GM21619 (cell line): Measurements from ENCODE around the gene FIG4.
"Not testable (repeated sequence)": the region's sequence is repeated elsewhere in the genome, so short reads cannot be mapped to it uniquely, and the experiment has no call there.

ENCODE experiments used
- ATAC-seq: cut with Tn5 transposase; IDR thresholded peaks from one replicate; pipeline ENCODE4 v1.9.1; 2021; ENCODE audit not compliant: unreplicated experiment

FIG4 gene

DNA sequence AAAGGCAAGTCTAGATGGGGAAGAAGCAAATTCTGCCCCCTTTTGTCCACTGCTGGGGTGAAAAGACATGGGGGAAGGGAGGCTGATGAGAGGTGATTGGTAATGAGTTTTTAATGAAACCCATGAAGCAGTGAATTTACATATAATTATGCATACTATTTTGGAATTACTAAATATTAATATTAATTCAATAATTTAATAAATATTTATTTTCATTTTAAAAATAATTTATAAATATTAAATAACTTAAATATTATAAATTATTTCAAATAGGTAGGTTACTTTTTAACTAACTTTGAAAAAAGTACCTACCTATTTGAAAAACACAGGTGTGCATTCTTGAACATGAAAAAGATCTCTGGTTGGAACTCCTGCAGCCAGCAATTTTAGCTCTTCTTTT is 148.9 kb downstream of the FIG4 start:
- no peak for ATAC-seq

DNA sequence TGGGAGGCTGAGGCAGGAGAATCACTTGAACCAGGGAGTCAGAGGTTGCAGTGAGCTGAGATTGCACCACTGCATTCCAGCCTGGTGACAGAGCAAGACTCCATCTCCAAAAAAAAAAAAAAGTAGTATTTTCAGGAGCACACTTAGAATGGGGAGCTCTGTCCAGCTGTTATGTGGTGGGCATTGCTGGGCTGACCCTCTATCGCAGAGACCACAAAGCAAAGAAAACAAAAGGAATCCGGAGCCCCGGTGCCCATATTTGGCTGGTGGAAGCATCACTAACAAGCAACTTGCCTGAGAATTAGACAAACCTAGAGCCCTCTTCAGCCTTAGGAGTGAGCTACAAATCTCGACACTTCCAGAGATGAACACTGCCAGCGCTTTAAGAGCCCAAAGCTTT is 149.7 kb downstream of the FIG4 start:
- no peak for ATAC-seq

DNA sequence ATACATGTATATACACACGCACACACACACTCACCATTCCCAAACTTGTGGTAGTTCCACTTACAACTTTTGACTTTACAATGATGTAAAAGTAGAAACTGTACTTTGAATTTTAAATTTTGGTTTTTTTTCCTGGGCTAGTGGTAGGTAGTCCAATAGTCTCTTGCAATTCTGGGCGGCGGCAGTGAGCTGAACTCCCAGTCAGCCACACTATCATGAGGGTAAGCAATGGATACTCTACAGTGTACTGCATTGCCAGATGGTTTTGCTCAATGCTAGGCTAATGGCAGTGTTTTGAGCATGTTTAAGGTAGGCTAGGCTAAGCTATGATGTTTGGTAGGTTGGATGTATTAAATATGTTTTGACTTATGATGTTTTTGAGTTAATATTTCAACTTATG is 150.8 kb downstream of the FIG4 start:
- ATAC-seq, result no peak

- ATAC-seq, result no peak
Observed at GRCh38 chr6:109852713-109853112, 161.6 kb downstream of the FIG4 start.

- no peak for ATAC-seq
Observed at GRCh38 chr6:109853426-109853825, 162.3 kb downstream of the FIG4 start.

GRCh38 chr6:109853951-109854350 is 162.9 kb downstream of the FIG4 start:
- ATAC-seq, result no peak

- no peak for ATAC-seq
Observed at GRCh38 chr6:109854541-109855308, 163.6 kb downstream of the FIG4 start.

DNA sequence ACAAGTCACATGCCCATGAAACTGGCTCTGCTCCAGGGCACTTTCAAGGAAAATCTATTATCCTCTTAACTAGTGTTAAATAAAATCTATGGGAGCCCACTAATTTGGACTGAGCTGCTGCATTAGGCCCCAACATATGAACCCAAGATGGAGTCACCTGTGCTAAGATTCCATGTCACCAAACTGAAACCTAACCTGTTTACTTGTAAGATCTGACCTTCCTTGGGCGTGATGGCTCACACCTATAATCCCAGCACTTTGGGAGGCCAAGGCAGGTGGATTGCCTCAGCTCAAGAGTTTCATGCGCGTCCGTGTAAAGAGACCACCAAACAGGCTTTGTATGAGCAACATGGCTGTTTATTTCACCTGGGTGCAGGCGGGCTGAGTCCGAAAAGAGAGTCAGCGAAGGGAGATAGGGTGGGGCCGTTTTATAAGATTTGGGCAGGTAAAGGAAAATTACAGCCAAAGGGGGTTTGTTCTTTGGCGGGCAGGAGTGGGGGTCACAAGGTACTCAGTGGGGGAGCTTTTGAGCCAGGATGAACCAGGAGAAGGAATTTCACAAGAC is 164.5 kb downstream of the FIG4 start:
- ATAC-seq, result not testable (repeated sequence)

GRCh38 chr6:109861946-109862345 is 170.8 kb downstream of the FIG4 start:
- ATAC-seq, result no peak

DNA sequence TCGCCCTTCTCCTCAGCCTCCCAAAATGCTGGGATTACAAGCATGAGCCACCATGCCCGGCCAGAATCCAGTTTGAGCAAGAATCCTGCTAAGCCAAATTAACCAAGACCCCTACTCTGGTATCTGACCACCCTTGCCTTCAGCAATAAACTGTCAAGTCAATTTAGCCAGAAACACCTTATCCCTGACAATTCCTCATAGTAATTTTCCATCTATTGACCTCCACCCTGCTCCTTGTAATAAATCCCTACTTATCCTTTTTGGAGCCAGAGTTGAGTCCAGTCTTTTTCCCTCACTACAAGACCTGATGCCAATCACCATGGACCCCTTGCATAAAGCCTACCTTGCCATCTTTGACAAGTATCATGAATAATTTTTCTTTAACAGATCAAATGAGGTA is 173.0 kb downstream of the FIG4 start:
- ATAC-seq, result no peak

- ATAC-seq, result no peak
Observed at GRCh38 chr6:109865968-109866367, 174.9 kb downstream of the FIG4 start.

GRCh38 chr6:109867009-109867969 is 176.2 kb downstream of the FIG4 start:
- ATAC-seq, result no peak

GRCh38 chr6:109867970-109868358 is 176.9 kb downstream of the FIG4 start:
- ATAC-seq, result no peak

GRCh38 chr6:109869398-109870088 is 178.4 kb downstream of the FIG4 start:
- ATAC-seq, result not testable (repeated sequence)

DNA sequence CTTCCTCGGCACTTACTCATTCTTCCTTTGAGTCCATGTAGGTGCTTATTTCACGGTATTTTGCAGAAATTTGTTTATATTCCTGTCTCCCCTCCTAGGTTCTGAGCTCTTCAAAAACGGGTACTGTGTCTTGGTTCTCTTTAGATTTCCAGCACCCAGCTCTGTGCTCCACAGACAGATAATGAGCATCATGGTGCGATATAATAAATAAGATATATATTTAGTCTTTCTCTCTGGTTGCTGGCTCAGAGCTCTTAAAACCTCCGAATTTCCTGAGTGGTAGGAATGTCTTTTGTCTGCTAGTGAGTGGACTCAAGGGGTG is 179.0 kb downstream of the FIG4 start:
- ATAC-seq, result no peak

DNA sequence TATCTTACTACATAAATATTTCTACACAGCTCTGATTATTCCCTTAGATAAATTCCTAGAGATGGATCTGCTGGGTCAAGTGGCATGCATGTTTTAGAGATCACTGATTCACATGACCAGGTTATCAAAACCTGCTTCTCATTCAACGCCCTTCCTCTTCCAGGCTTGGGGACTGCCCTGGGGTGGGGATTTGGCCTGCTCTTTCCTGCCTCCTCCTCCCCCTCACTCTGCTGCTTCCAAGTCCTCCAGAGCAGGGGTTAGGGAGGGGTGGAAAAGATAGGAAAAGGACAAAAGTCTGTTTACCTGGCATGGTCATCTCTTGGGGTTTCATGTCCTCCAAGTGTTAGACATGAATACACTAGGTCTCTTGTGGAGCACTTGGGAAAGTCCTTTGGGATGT is 181.5 kb downstream of the FIG4 start:
- no peak for ATAC-seq

DNA sequence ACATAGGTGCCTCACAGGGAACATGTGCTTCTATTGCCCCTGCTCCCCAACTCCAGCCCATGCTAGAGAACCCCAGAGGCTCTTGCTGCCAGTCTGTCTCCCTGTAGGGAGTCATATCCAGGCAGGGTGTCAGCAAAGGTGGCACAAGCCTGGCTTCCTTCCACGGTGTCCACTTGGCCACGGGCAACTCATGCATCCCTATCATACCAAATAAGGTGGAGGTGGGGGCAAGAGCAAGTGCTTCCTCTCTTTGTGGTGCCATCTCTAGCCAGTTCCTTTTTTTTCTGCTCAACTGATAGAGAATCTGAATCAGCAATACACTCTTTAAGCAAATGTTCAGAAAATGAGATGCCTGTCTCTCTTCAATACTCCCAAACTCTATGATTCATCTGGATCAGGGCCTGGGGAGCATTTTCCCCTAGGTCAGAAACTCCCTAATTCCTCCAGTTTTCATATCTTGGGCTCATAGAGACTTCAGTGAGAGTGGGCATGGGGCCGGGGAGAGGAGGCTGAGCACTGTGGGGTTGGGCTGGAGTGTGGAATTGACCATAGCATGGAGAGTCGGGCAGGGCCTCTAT is 182.0 kb downstream of the FIG4 start:
- ATAC-seq, result no peak

GRCh38 chr6:109874086-109874485 is 183.0 kb downstream of the FIG4 start:
- no peak for ATAC-seq

DNA sequence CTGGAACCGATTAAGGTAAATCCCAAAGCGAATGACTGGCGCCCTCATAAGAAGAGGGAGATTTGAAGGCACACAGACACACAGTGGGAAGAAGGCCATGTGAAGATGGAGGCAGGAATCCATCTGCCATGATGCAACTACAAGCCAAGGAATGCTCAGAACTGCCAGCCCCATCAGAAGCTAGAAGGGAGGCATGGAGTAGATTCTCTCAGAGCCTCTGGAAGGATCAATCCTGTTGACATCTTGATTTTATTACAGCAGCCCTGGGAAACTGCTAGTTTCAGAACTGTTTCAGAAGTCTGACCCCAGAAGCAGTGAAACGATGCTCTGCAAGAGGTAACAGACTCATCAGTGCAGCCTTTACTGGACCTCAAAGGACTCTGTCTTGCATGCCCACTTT is 183.5 kb downstream of the FIG4 start:
- no peak for ATAC-seq
